GM19328 (cell line): Measurements from ENCODE around the gene ITGA11.
"Not testable (repeated sequence)": the region's sequence is repeated elsewhere in the genome, so short reads cannot be mapped to it uniquely, and the experiment has no call there.

ENCODE experiments used
- ATAC-seq: cut with Tn5 transposase; IDR thresholded peaks from one replicate; pipeline ENCODE4 v1.9.1; 2021; ENCODE audit warnings: mild to moderate bottlenecking, moderate library complexity; ENCODE audit not compliant: unreplicated experiment

The ITGA11 gene

DNA sequence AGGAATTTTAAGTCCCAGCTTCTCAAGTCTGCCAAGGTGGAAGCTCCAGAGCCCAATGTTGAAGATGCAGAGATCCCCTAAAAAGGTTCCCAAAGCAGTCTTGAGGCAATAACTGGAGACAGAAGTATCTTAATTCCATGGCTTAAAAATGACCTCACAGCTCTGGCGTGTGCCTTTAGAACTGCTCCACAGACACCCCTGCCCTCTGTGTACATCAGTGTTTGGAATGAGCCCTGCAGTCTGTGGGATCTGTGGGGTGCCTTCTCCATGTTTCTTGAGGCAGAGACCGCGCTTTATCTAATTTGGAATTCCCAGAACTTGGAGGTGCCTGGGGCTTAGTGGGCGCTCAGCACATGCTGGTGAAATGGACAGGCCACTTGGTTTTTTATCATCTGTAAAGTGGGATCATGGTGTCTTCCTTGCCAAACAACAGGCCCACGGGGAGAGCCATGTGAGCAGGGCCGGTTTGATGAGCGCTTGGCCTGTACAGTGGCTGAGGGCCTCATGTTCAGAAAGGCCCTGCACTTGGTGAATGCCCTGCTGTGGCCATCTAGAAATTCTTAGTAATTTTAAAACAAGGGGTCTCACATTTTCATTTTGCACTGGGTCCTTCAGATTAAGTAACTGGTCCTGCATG lies 7.1 kb downstream of the ITGA11 start:
- ATAC-seq: no peak

DNA sequence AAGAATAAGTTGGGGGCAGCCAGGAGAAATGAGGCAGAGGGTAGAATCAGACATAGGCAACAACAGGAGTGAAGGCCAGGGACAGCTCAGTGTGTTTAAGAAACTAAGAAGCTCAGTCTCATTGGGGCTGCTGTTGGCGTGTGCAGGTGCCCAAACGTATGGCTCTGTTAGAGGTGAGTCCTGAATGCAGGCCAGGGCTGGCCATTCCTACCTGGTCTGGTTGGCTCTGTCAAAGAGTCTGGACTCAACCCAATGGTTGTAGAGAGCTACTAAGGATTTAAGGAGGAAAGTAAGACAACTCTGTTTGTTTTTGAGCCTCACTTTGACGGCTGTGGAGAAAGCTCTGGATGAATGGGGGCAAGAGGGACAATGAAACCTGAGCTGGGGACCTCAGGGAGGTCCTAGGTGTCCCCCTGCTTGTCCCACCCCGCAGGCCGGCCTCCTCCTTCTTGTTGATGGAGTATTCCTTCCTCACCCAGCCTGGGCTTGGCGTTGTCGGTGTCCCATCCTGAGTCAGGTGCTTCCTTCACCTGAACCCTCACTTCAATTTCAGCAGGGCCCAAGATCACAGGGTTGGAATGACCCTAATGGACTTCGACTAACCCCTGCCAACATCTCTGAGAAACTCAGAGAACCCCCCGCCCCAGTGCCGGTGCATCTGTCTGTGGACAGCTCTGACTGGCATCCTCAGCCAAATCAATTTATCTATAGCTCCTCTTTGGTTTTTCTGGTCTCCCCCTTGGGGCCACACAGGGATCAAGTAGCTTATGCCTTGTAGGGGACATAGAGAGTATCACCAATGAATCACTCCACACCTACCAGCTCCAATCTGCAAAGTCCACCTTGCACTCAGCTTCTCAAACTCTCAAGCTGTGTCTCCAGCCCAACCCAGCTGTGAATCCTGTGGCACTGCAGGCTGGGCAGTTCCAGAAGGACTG lies 8.3 kb downstream of the ITGA11 start:
- ATAC-seq: no peak

GRCh38 chr15:68422403-68423145 lies 9.4 kb downstream of the ITGA11 start:
- not testable (repeated sequence) for ATAC-seq

- ATAC-seq: no peak
Measured at GRCh38 chr15:68421798-68422402, 10.1 kb downstream of the ITGA11 start.

DNA sequence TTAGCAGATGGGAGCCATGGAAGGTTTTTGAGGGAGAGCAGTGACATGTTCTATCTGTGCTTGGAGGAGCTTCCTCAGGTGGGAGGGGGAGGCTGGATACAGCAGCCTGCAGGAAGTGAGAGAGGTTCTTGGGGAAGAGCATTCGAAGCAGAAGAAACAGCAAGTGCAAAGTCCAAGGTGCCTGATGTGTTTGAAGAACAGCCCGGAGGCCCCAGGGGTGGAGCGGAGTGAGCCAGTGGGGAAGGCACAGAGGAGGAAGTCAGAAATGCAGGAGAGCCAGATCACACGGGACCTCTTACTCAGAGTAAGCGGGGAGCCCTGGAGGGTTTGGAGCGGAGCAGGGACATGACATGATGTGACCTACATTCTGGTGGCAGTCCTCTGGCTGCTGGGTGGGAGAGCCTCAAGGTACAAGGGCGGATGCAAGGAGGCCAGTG lies 10.8 kb downstream of the ITGA11 start:
- no peak for ATAC-seq

GRCh38 chr15:68420186-68420684 lies 11.7 kb downstream of the ITGA11 start:
- ATAC-seq: no peak

GRCh38 chr15:68419301-68420175 lies 12.4 kb downstream of the ITGA11 start:
- ATAC-seq: no peak

DNA sequence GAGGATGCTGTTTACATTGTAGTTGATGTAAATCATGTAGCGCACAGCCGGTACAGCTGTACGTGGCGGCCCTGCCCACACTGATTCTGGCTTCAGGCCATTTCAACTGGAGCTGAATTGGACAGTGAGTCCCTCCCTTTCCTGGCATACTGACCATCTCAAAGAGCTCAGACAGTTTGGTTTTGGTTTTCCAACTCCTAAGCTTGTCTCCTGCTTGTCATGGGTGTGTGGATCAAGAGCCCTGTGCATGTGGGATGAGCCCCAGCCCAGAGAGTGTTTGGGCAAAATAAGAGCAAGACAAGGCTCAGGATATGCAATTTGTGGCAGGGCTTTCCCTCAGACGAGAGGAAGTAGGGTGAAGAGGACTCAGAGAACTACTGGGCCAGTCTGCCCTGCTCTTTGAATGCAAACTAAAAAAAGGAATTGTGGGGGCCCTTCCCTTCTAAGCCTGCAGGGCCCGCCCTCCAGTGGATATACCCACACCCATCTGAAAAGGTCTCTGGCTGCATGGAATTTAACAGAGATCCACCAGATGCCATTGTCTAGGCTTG lies 13.3 kb downstream of the ITGA11 start:
- ATAC-seq: no peak

DNA sequence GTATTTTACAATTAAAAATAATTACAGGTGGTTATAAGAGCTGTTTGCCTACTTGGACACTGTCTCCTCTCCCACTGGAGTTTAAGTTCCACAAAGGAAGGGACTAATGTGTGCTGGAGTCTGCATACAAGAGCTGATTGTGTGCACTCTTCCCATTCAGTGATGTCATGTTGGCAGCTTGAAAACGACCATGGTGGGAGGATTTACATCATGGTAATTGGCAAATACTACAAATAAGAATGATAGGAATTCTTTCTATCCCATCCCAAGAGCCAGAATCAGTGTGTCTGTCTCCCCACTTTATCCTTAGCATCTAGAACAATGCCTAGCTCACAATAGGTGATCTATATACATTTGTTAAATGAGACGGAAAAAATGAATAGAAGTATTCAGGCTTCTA lies 14.1 kb downstream of the ITGA11 start:
- no peak for ATAC-seq

GRCh38 chr15:68417051-68417450 lies 14.9 kb downstream of the ITGA11 start:
- ATAC-seq: no peak

- no peak for ATAC-seq
Measured at GRCh38 chr15:68416158-68416535, 15.8 kb downstream of the ITGA11 start.

- ATAC-seq: no peak
Measured at GRCh38 chr15:68415501-68416157, 16.3 kb downstream of the ITGA11 start.

DNA sequence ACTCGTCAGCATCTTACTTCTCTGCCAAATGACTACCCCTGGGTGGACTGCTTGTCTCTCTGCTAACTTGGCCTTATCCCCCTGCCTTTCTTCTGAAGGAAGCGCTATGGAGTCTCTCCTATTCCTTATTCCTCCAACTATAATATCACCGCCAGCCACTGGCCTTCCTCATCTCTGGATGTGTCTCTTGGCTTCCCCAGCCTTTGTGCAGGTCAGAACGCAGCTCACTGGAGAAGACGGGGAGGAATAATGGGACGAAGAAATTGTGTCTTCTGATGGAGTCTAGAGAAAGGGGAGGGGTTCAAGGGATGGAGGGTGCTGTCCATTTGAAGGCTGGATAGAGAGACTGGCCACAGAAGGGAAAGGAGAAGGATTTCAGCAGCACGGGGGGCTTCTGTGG lies 16.9 kb downstream of the ITGA11 start:
- no peak for ATAC-seq

- ATAC-seq: no peak
Measured at GRCh38 chr15:68414591-68414990, 17.4 kb downstream of the ITGA11 start.

GRCh38 chr15:68414206-68414555 lies 17.8 kb downstream of the ITGA11 start:
- ATAC-seq: no peak

GRCh38 chr15:68413363-68414205 lies 18.4 kb downstream of the ITGA11 start:
- ATAC-seq: no peak

DNA sequence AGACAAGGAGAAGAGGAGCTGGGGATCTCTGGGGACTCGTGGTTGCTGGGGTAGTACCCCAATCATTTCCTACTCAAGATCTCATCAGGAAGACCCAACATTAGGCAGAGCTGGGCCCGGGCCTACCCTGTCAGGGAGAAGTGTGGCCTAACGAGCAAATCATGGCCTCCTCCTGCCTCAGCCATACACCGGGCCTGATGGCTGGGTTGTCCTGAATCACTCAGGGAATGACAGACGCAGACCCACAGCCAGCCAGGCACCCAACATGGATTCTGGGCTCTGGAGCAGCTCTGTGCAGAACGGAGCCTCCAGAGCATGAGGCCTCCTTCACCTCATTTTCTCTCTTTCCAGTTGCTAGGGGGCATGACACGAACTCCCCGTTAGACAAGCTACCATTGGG lies 19.7 kb downstream of the ITGA11 start:
- no peak for ATAC-seq

DNA sequence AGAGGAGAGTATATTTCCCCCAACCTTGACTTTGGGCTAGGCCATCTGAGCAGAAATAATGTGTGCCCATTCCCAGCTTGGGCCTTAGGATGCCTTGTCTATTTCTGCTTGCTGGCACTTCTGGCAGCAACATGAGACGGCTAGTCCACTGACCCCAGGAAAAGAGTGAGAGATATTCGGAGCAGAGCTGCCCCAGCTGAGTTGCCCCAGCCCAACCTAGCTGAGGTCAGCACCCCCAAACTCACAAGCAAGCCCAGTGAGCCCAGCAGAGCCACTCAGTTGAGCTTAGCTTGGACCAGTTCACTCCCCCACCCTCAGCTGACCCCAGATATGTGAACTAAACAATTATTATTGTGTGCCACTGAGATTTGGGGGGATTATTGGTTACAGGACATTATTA lies 20.2 kb downstream of the ITGA11 start:
- no peak for ATAC-seq

DNA sequence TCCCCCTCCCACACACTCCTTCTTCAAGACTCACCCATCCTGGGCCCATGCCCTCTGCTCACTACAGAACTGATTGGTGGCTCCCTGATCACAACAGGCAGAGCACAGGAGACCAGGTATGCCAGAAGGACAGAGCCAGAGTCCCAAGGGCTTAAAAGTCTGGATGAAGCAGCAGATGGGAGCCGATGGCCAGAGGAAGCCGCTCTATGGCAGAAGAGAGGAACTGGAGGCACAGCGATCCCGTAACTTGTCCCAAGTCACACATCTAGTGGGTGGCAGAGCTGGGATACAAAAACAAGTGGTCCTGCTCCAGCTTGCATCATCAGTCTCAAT lies 20.7 kb downstream of the ITGA11 start:
- no peak for ATAC-seq
